ENCODE results near the gene EN1.

GRCh38 chr2:118857677-118858484 lies 10.4 kb upstream of the EN1 start:
- TF ChIP-seq SUZ12 (IDR thresholded peaks at IDR 0.05; ENCODE audit: extremely low read depth, insufficient read depth, insufficient read length) (no peak), YY1 (IDR thresholded peaks at IDR 0.05; ENCODE audit: insufficient read depth, insufficient read length) (no peak), ZNF274 (IDR thresholded peaks at IDR 0.05; ENCODE audit: low read depth, low read length) (no peak)
